ENCODE measurements around the gene CNKSR3.

The CNKSR3 gene

DNA sequence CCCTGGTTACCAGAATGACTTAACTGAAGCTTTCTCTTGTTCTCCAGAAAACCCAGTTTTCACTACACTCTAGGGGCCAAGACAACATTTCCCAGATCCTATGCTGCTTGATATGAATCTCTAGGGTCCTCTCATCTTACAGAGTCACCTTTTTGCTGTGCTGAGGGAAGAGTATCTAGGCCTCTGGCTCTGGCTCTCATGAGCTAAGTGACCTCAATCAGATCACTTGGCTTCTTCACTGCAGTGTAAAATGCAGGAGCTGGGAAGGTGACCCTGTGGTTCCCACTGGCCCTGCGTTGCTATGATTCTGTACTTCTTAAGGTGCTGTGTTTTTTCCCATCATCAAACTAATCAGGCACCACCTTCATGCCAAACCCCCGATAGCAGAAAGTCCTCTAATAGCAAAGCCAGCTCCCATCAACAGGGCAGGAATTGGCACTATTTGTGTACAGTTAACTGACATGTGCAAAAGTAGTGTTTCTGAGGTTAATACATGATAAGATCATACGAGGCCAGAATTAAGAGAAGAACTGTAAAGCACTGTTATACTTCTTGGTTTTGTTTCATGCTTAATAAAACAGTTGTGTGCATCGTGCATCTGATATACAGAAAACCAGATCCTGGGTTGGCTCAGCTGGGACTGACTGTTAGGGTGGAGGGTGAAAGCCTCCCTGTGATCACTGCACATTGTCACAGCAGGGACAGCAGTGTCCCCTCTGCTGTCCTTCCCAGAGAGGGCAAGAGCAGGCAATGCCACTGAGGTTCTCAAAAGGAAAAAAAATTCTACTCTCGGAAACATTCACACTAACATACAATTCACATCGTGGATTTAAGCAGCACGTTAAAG, 46.7 kb downstream of the CNKSR3 start:
- TF ChIP-seq FOXP2 (optimal IDR thresholded peaks at IDR 0.05; ENCODE audit: borderline replicate concordance, extremely low read depth, extremely low read length, insufficient read depth) = no peak
- TF ChIP-seq TAF1 (IDR thresholded peaks at IDR 0.05; ENCODE audit: borderline replicate concordance, insufficient read depth, low read length) = no peak
- TF ChIP-seq, protein P1, sequence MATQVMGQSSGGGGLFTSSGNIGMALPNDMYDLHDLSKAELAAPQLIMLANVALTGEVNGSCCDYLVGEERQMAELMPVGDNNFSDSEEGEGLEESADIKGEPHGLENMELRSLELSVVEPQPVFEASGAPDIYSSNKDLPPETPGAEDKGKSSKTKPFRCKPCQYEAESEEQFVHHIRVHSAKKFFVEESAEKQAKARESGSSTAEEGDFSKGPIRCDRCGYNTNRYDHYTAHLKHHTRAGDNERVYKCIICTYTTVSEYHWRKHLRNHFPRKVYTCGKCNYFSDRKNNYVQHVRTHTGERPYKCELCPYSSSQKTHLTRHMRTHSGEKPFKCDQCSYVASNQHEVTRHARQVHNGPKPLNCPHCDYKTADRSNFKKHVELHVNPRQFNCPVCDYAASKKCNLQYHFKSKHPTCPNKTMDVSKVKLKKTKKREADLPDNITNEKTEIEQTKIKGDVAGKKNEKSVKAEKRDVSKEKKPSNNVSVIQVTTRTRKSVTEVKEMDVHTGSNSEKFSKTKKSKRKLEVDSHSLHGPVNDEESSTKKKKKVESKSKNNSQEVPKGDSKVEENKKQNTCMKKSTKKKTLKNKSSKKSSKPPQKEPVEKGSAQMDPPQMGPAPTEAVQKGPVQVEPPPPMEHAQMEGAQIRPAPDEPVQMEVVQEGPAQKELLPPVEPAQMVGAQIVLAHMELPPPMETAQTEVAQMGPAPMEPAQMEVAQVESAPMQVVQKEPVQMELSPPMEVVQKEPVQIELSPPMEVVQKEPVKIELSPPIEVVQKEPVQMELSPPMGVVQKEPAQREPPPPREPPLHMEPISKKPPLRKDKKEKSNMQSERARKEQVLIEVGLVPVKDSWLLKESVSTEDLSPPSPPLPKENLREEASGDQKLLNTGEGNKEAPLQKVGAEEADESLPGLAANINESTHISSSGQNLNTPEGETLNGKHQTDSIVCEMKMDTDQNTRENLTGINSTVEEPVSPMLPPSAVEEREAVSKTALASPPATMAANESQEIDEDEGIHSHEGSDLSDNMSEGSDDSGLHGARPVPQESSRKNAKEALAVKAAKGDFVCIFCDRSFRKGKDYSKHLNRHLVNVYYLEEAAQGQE (IDR thresholded peaks at IDR 0.05; ENCODE audit: insufficient read depth in 1 of 2, low read depth in 2 of 2, low read length in 2 of 2) = no peak
- no peak for TF ChIP-seq POLR2AphosphoS5 (IDR thresholded peaks at IDR 0.05; ENCODE audit: low read depth, low read length)
- no peak for TF ChIP-seq SIN3A (IDR thresholded peaks at IDR 0.05; ENCODE audit: borderline replicate concordance, insufficient read depth, low read length)

DNA sequence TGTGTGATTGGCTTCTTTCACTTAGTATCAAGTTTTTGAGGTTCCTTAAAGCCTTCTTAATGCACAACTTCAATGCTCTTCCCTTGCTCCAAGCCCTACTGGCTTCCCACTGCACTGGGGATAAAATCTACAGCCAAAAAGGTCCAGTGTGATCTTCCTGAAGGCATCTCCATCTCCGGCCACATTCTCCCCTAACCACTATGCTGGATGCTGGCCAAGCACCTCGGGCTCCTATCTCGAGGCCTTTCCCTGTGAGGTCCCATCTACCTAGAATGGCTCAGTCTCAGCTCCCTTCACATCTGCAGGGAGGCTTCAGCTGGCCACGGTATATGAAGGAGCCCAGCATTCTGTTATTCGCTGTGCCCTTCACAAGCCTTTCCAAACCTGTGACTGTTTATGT, 48.1 kb downstream of the CNKSR3 start:
- TF ChIP-seq SIN3A (IDR thresholded peaks at IDR 0.05; ENCODE audit: borderline replicate concordance, insufficient read depth, low read length) = no peak
- TF ChIP-seq TAF1 (IDR thresholded peaks at IDR 0.05; ENCODE audit: borderline replicate concordance, insufficient read depth, low read length) = no peak
- TF ChIP-seq FOXP2 (optimal IDR thresholded peaks at IDR 0.05; ENCODE audit: borderline replicate concordance, extremely low read depth, extremely low read length, insufficient read depth) = no peak
- TF ChIP-seq, protein P1 (IDR thresholded peaks at IDR 0.05; ENCODE audit: insufficient read depth in 1 of 2, low read depth in 2 of 2, low read length in 2 of 2) = no peak
- no peak for TF ChIP-seq POLR2AphosphoS5 (IDR thresholded peaks at IDR 0.05; ENCODE audit: low read depth, low read length)

DNA sequence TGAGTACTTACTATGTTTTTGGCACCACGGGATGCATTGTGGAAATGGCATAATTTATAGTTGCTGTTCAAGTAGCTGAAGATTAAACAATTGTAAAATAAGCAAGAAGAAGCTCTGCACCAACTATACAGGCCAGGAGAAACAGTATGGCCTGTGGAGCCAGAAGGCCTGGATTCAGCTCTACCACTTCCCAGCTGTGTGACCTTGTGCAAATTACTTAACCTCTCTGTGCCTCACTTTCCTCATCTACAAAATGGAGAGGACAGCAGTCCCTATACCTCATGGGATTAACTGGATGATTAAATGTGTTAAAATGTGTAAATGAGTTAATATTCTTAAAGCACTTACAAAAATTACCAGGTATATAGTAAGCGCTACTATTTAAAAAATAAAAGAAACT, 49.1 kb downstream of the CNKSR3 start:
- no peak for TF ChIP-seq POLR2AphosphoS5 (IDR thresholded peaks at IDR 0.05; ENCODE audit: low read depth, low read length)
- TF ChIP-seq, protein P1 (IDR thresholded peaks at IDR 0.05; ENCODE audit: insufficient read depth in 1 of 2, low read depth in 2 of 2, low read length in 2 of 2) = no peak
- TF ChIP-seq FOXP2 (optimal IDR thresholded peaks at IDR 0.05; ENCODE audit: borderline replicate concordance, extremely low read depth, extremely low read length, insufficient read depth) = no peak
- TF ChIP-seq SIN3A (IDR thresholded peaks at IDR 0.05; ENCODE audit: borderline replicate concordance, insufficient read depth, low read length) = no peak
- TF ChIP-seq TAF1 (IDR thresholded peaks at IDR 0.05; ENCODE audit: borderline replicate concordance, insufficient read depth, low read length) = no peak

DNA sequence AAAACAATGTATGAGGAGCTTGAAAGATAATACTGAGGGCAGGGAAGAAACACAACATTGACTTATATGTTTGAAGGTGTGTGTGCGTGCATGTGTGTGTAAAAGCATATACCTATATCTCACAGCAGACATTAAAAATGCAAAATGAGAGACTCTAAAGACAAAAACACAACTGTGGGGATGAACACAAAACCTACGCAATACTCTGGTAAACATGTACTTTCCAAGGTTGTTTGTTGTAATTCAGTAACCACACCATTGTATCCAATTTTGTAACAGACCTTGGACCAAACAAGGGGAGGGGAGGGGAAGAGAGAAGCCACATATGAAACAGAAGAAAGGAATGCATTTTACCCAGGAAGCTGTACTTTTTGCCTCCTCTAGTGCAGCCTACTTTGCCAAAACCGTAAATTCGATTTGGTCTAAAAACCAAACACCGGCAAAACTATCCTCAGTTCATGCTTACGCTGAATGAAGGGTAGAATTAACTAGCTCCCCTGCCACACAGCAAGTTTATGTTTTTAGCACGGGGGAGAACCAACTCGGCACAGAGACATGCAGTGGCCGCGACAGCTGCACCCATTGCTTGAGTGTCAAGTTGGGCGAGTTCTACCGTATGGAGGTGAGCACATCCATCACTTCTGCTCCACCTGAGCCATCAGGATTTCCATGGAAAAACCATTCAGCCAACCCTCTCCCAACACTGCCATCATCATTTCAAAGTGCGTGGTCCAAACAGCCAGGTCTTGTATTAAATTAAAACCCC, 50.0 kb downstream of the CNKSR3 start:
- TF ChIP-seq FOXP2 (optimal IDR thresholded peaks at IDR 0.05; ENCODE audit: borderline replicate concordance, extremely low read depth, extremely low read length, insufficient read depth) (no peak), SIN3A (IDR thresholded peaks at IDR 0.05; ENCODE audit: borderline replicate concordance, insufficient read depth, low read length) (no peak), TAF1 (IDR thresholded peaks at IDR 0.05; ENCODE audit: borderline replicate concordance, insufficient read depth, low read length) (no peak), POLR2AphosphoS5 (IDR thresholded peaks at IDR 0.05; ENCODE audit: low read depth, low read length) (no peak)
- TF ChIP-seq, protein P1 (IDR thresholded peaks at IDR 0.05; ENCODE audit: insufficient read depth in 1 of 2, low read depth in 2 of 2, low read length in 2 of 2) = no peak

All from PFSK-1 (cell line).